GM12878 (cell line): ENCODE results near the gene BTNL8. TPM values are rescaled to one million over a fixed set of nuclear protein-coding genes. Genes with fewer than 3 reads are reported as not detected.

Source experiments
- BACH1 ChIP-seq: fragments of 450-650 bp; IDR thresholded peaks from 2 replicates; pipeline ENCODE4 v1.6.1; 2017; ENCODE audit warnings: mild to moderate bottlenecking, borderline replicate concordance
- BRCA1 ChIP-seq: IDR thresholded peaks from 2 replicates; pipeline ENCODE4 v1.6.1; 2011; ENCODE audit warnings: low read depth, low read length, improper control_type of control experiment
- EED ChIP-seq: sonication (generic); IDR thresholded peaks from 2 replicates; pipeline ENCODE4 v1.6.1; 2016; ENCODE audit warnings: antibody characterized with exemption, low read depth
- ETV6 ChIP-seq, 2 experiments: fragments of 450-650 bp in 1 of 2; IDR thresholded peaks in 1 of 2; conservative IDR thresholded peaks in 1 of 2; 2 replicates each; pipeline ENCODE4 v1.6.1; 2014; ENCODE audit warnings: antibody characterized with exemption in 1 of 2, borderline replicate concordance in 1 of 2, low read depth in 1 of 2, mild to moderate bottlenecking in 1 of 2, moderate library complexity in 1 of 2
- HCFC1 ChIP-seq: fragments of 150-350 bp; IDR thresholded peaks from 2 replicates; pipeline ENCODE4 v1.6.1; 2014; ENCODE audit warnings: low read length
- HDAC6 ChIP-seq: fragments of 200-600 bp; sonication (generic); IDR thresholded peaks from one replicate; pipeline ENCODE4 v1.8.0; 2017; ENCODE audit warnings: antibody characterized with exemption; ENCODE audit not compliant: unreplicated experiment
- KAT2A ChIP-seq: conservative IDR thresholded peaks from 2 replicates; pipeline ENCODE4 v1.6.1; 2011; ENCODE audit warnings: low read depth, low read length; ENCODE audit not compliant: control insufficient read depth
- KDM1A ChIP-seq: fragments of 200-600 bp; sonication (generic); IDR thresholded peaks from 2 replicates; pipeline ENCODE4 v1.6.1; 2016; ENCODE audit warnings: borderline replicate concordance
- NKRF ChIP-seq: fragments of 450-650 bp; conservative IDR thresholded peaks from 2 replicates; pipeline ENCODE4 v1.6.1; 2017; ENCODE audit warnings: mild to moderate bottlenecking, moderate library complexity
- PBX3 ChIP-seq: IDR thresholded peaks from 2 replicates; pipeline ENCODE4 v1.6.1; 2011; ENCODE audit warnings: mild to moderate bottlenecking, low read depth, low read length, moderate library complexity; ENCODE audit not compliant: insufficient replicate concordance
- SMAD1 ChIP-seq: fragments of 450-650 bp; IDR thresholded peaks from 2 replicates; pipeline ENCODE4 v1.6.1; 2018; ENCODE audit warnings: mild to moderate bottlenecking, low read depth; ENCODE audit not compliant: partially characterized antibody
- SMAD5 ChIP-seq: IDR thresholded peaks from 2 replicates; pipeline ENCODE4 v1.6.1; 2016; ENCODE audit warnings: antibody characterized with exemption, low read depth
- SMARCA5 ChIP-seq: fragments of 450-650 bp; IDR thresholded peaks from 2 replicates; pipeline ENCODE4 v1.6.1; 2017; ENCODE audit warnings: mild to moderate bottlenecking
- STAT3 ChIP-seq: IDR thresholded peaks from 2 replicates; pipeline ENCODE4 v1.6.1; 2011; ENCODE audit warnings: low read depth, low read length, improper control_type of control experiment
- TARDBP ChIP-seq: IDR thresholded peaks from 2 replicates; pipeline ENCODE4 v1.6.1; 2016; ENCODE audit warnings: borderline replicate concordance
- WRNIP1 ChIP-seq: IDR thresholded peaks from 2 replicates; pipeline ENCODE4 v1.6.1; 2011; ENCODE audit warnings: low read depth, low read length, improper control_type of control experiment, borderline replicate concordance
- ZBED1 ChIP-seq: IDR thresholded peaks from 2 replicates; pipeline ENCODE4 v1.6.1; 2016; ENCODE audit warnings: borderline replicate concordance
- ZBTB33 ChIP-seq: fragments of 450-650 bp; IDR thresholded peaks from 2 replicates; pipeline ENCODE4 v1.6.1; 2017; ENCODE audit warnings: mild to moderate bottlenecking
- polyA plus RNA-seq, 11 experiments: library from polyadenylated mRNA; depleted of rRNA in 4 of 11; unstranded in 6 of 11; stranded (reverse) in 5 of 11; fragments of >200 nt; fragmentation: Nextera tagmentation in 4 of 11; fragmentation: Illumina TruSeq in 1 of 11; extraction: Ambion mirVana in 4 of 11; extraction: Trizol in 1 of 11; gene quantifications; 1 replicate in 1 of 11; 2 replicates in 10 of 11; pipeline versions ENCODE4 v1.2.1 to v1.2.3, GENCODE V29; 2011 to 2016; ENCODE audit warnings: inconsistent platforms in 2 of 11, missing spikeins in 2 of 11, low read depth in 1 of 11
- total RNA-seq, 4 experiments: library from RNA; depleted of rRNA in 3 of 4; stranded (reverse); fragments of >200 nt in 3 of 4; fragmentation: Illumina TruSeq in 1 of 4; extraction: Trizol in 1 of 4; gene quantifications; 2 replicates each; pipeline versions ENCODE4 v1.2.1 to v1.2.3, GENCODE V29; 2013 to 2021
- TF ChIP-seq, protein P1 (sequence below): IDR thresholded peaks from 2 replicates; pipeline ENCODE4 v1.6.1; 2012; ENCODE audit warnings: improper control_type of control experiment, low read depth, low read length; ENCODE audit not compliant: insufficient replicate concordance

The BTNL8 gene
- total and polyA plus RNA-seq, 10 of the 15 experiments (the other 5 are each of a cell fraction or from before 2014, with no cell fraction given) = 0.13 to 3.4 (median 0.26) TPM; not detected in 2

GRCh38 chr5:180860887-180861822 is 37.8 kb upstream of the BTNL8 start, which contains the start of gene ZFP62 (continued):
- TF ChIP-seq TARDBP (0 out of 2 replicates have a peak, but pooled peaks have one; percentile 22), SMAD5 (no peak), HCFC1 (peak; percentile 66), KDM1A (no peak), KAT2A (no peak), BACH1 (peak; percentile 34; the same call in 1 of the 2 replicates), WRNIP1 (no peak), ZBTB33 (no peak), NKRF (no peak; the same call in 1 of the 2 replicates), SMARCA5 (0 out of 2 replicates have a peak, but pooled peaks have one; percentile 19), STAT3 (no peak), ETV6 (conservative IDR thresholded peaks at IDR 0.05 in 1 of 2, IDR thresholded peaks at IDR 0.05 in 1 of 2; ENCODE audit: borderline replicate concordance in 1 of 2, low read depth in 1 of 2) (no peak), ZBED1 (no peak), SMAD1 (no peak), BRCA1 (no peak), HDAC6 (no peak), EED (peak; percentile 35; the same call in 1 of the 2 replicates), PBX3 (no peak)
- TF ChIP-seq, protein P1, sequence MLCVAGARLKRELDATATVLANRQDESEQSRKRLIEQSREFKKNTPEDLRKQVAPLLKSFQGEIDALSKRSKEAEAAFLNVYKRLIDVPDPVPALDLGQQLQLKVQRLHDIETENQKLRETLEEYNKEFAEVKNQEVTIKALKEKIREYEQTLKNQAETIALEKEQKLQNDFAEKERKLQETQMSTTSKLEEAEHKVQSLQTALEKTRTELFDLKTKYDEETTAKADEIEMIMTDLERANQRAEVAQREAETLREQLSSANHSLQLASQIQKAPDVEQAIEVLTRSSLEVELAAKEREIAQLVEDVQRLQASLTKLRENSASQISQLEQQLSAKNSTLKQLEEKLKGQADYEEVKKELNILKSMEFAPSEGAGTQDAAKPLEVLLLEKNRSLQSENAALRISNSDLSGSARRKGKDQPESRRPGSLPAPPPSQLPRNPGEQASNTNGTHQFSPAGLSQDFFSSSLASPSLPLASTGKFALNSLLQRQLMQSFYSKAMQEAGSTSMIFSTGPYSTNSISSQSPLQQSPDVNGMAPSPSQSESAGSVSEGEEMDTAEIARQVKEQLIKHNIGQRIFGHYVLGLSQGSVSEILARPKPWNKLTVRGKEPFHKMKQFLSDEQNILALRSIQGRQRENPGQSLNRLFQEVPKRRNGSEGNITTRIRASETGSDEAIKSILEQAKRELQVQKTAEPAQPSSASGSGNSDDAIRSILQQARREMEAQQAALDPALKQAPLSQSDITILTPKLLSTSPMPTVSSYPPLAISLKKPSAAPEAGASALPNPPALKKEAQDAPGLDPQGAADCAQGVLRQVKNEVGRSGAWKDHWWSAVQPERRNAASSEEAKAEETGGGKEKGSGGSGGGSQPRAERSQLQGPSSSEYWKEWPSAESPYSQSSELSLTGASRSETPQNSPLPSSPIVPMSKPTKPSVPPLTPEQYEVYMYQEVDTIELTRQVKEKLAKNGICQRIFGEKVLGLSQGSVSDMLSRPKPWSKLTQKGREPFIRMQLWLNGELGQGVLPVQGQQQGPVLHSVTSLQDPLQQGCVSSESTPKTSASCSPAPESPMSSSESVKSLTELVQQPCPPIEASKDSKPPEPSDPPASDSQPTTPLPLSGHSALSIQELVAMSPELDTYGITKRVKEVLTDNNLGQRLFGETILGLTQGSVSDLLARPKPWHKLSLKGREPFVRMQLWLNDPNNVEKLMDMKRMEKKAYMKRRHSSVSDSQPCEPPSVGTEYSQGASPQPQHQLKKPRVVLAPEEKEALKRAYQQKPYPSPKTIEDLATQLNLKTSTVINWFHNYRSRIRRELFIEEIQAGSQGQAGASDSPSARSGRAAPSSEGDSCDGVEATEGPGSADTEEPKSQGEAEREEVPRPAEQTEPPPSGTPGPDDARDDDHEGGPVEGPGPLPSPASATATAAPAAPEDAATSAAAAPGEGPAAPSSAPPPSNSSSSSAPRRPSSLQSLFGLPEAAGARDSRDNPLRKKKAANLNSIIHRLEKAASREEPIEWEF = no peak
